Gastrocnemius medialis (tissue), 4 donors: ENCODE results near the gene ALG14.

ENCODE experiments used
- POLR2A ChIP-seq, 2 donors: fragments of 450-650 bp; IDR thresholded peaks; one replicate each; pipeline ENCODE4 v1.6.1; 2017; ENCODE audit warnings: antibody characterized with exemption in 2 of 2, mild to moderate bottlenecking in 2 of 2, moderate library complexity in 2 of 2
- TF ChIP-seq, protein P1 (sequence below), 5 experiments: fragments of 450-650 bp in 3 of 5; fragments of 200-600 bp in 2 of 5; sonication (generic) in 2 of 5; IDR thresholded peaks in 4 of 5; conservative IDR thresholded peaks in 1 of 5; 1 replicate in 4 of 5; 2 replicates in 1 of 5; pipeline ENCODE4 v1.5.1; 2016 to 2019; ENCODE audit warnings: antibody characterized with exemption in 5 of 5, mild to moderate bottlenecking in 3 of 5, moderate library complexity in 3 of 5

DNA sequence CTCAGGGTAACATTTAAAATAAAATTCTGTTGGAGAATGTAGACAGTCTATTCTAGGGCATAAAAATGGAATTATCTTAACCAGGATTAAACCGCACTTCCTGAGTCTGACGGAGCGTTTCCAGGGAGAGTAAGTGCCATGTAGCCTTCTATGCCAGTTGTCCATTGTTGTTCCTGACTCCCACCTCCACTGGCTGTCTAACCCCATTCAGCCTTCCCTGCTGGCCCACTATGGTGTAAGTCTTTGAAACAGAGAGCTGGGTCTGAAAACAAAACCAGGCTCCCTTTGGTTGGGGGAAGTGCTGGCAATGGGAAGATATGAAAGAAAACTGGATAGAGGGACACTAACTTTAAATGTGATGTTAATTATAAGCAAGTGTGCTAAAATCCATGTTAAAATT is 74.6 kb downstream of the ALG14 start:
- TF ChIP-seq, protein P1, sequence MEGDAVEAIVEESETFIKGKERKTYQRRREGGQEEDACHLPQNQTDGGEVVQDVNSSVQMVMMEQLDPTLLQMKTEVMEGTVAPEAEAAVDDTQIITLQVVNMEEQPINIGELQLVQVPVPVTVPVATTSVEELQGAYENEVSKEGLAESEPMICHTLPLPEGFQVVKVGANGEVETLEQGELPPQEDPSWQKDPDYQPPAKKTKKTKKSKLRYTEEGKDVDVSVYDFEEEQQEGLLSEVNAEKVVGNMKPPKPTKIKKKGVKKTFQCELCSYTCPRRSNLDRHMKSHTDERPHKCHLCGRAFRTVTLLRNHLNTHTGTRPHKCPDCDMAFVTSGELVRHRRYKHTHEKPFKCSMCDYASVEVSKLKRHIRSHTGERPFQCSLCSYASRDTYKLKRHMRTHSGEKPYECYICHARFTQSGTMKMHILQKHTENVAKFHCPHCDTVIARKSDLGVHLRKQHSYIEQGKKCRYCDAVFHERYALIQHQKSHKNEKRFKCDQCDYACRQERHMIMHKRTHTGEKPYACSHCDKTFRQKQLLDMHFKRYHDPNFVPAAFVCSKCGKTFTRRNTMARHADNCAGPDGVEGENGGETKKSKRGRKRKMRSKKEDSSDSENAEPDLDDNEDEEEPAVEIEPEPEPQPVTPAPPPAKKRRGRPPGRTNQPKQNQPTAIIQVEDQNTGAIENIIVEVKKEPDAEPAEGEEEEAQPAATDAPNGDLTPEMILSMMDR (IDR thresholded peaks at IDR 0.05 in 4 of 5, conservative IDR thresholded peaks at IDR 0.05 in 1 of 5): no peak
- no peak for TF ChIP-seq POLR2A (IDR thresholded peaks at IDR 0.05)
